ENCODE data around the gene LCE1E.

- TF ChIP-seq POLR2A (IDR thresholded peaks at IDR 0.05; ENCODE audit: low read depth, low read length) (no peak), POLR2AphosphoS5 (IDR thresholded peaks at IDR 0.05; ENCODE audit: low read depth, low read length) (no peak), TAF1 (IDR thresholded peaks at IDR 0.05; ENCODE audit: low read depth, low read length) (no peak), SPI1 (IDR thresholded peaks at IDR 0.05; ENCODE audit: low read depth, low read length) (no peak), POU2F2 (IDR thresholded peaks at IDR 0.05; ENCODE audit: low read depth, low read length) (no peak), PAX5 (IDR thresholded peaks at IDR 0.05; ENCODE audit: insufficient read depth, low read length, severe bottlenecking) (no peak)
Observed at GRCh38 chr1:152811050-152811449, 25.0 kb downstream of the LCE1E start.

Measured in GM12891 (cell line).